NK-92 (cell line): Measurements from ENCODE around the gene RNF145.
"Not testable (repeated sequence)": the region's sequence is repeated elsewhere in the genome, so short reads cannot be mapped to it uniquely, and the experiment has no call there.

Experiments used
- DNase-seq: peaks from one replicate; lab custom pipeline; 2025; ENCODE audit not compliant: unreplicated experiment; lab: John Stamatoyannopoulos, UW

The RNF145 gene

DNA sequence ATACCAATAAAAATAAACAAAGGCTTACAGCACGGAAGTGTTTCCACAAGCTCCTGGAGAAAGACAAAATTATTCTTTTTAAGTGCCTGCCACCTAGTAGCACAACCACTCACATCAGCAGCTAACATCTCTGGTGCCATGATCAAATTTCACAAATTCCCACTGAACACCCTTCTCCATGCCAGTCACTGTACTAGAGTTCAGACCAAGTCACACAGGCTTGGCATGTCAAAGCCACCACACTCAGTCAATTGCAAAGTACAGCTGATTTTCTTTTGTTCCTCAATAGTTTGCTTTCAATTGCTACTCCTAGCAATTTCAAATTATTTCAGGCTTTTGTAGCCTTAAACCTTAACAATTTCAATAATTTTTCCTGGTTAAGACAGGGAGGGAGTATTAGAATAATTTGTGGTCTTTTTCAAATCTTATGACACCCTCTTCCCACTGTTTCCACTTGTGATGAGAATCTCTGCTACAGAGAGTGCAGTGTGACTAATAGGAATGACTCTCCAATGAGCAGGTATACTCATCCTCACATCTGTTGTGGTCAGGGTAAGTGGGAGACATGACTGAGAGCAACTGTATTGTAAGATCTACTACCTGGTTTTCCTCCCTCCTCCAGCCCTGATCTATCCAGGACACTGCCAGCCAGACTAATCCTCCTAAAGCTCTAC lies 46.2 kb downstream of the RNF145 start:
- no peak for DNase-seq

DNA sequence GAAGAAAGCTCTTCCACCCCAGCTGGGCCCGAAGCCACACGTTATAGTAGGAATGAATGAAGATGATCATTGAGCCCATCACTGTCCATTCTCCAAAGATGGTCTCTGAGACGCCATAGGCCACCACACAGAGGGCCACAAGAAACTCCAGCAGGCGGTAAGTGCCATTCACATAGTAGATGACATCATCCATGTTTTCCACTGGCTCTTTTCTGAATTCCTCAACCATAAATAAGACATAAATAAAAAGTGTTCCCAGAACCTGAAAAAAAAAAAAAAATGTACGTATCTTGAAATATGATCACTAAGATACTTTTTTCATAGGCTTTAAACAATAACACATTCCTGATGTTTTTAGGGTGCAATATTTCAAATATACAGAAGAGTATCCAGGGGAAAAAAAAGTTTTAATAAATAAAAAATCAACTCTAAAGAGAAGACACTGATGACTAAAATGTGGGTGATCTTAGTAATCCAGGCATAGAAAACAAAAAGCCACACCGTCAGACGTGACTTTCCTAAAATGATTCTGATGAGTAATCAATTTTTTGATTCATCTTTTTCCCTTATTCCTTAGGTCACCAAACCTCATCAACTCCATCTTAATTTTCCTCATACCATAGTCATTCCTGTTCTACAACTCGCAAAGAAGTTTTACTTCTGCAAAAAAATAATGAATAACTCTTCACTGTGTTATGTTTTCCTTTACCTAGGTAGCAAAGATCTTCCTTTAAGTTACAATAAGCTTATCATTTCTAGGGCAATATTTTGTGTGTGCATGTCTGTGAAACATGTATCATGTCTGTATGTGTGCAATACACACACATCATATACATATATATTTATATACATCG lies 47.8 kb downstream of the RNF145 start:
- DNase-seq: no peak

DNA sequence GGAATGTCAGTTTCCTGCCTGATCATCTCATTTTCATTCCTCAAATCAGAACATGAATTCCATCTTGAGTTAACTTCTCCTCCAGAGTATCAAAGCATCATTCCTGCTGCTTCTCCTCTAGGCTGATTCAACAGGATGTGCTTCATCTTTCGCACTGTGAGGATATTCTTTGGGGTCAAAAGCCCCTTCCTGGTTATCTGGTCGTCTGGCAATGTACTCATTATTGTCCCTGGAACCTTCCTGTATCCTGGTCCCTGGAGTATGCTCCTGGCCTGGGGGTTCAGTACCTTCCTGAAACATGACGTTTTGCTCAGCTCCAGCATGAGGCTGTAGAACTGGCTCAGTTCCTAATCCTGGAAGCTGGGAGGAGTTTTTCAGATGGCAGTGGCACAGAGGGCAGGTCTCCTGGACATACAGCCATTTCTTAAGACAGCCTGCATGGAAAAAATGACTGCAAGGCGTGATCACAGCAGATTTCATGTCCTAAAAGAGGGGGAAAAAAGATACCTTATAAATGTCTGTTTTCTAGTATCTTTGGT lies 50.7 kb downstream of the RNF145 start:
- DNase-seq: not testable (repeated sequence)

DNA sequence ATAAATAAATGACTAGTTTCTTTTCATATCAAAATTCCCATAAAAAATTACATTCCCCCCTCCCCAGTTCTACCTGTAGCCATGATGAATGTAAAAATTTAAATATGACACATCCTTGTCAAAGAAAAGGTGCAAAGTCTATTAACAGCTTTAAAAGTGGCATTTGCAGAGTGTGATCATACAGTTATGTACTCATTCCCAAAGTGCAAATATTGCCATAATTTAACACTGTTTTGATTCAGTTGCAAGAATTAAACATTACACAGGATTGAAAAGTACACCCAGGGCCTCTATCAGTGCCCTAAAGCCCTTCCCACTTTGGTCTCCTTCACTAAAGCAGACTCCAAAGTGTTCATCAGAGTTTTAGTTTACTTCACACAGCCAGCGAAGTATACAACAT lies 51.8 kb downstream of the RNF145 start:
- no peak for DNase-seq

DNA sequence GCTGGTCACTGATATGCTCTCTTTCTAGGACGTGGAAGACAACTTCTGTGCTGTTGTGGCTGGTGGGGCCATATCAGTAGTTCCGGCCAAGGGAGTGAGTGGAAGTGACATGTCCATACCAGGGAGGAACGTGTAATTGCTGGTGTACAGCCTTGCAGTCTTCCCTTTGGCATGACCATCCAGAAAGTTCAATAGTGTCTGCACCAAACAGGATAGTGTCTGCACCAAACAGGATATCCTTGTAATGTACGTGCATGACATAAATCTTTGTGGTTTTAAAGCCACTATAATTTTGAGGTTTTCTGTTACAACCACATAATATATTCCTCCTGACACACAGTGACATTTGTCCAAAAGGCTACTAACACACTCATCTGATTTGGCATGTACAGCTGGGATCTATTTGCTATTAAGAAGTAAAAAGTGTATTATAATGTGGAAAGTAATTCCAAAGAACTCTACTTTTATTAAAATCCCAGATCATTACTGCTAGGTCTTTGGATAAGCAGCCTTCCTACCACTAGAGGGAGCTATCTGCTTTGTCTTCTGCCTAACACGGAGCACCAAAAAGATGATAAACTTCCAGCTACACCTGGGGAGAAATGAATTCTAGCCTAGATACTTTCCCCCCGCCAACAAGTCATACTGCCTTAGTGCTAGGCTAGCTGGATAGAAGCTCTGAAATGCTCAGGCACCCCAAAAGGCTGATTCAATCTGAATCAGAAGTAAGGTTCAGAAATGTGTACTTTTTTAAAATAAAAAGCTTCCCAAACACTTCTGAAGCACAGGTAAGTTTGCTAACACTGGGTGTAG lies 52.7 kb downstream of the RNF145 start:
- no peak for DNase-seq

GRCh38 chr5:159155960-159156359 lies 53.4 kb downstream of the RNF145 start:
- DNase-seq: no peak

DNA sequence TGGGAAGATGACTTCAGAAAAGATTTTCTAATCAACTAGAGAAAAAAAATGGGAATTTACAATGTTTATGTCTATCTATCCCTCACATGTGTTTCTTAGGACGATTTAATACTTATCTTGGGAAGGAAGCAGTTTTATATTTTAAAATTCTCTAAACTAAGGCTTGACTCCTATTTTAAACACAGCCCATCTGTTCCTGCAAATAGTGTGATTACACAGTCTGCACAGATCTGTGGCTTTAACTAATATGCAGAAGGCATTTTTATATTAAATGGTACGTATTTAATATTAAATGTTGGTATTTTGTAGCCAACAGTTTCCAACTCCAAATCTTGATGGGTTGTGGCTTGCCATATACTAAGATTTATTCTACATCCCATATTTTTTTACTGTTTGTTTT lies 56.5 kb downstream of the RNF145 start:
- DNase-seq: no peak

- DNase-seq: no peak
Observed at GRCh38 chr5:159149085-159149484, 60.3 kb downstream of the RNF145 start.

DNA sequence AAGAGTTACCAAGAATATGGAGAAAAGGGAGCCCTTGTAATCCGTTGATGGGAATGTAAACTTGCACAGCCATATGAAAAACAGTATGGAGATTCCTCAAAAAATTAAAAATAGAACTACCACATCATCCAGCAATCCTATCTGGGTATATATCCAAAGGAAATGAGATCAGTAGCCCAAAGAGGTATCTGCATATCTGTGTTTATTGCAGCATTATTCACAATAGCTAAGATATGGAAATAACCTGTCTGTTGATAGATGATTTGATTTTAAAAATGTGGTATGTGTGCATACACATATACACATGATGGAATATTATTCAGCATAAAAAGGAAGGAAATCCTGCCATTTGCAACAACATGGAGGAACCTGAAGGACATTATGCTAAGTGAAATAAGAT lies 61.4 kb downstream of the RNF145 start:
- no peak for DNase-seq

DNA sequence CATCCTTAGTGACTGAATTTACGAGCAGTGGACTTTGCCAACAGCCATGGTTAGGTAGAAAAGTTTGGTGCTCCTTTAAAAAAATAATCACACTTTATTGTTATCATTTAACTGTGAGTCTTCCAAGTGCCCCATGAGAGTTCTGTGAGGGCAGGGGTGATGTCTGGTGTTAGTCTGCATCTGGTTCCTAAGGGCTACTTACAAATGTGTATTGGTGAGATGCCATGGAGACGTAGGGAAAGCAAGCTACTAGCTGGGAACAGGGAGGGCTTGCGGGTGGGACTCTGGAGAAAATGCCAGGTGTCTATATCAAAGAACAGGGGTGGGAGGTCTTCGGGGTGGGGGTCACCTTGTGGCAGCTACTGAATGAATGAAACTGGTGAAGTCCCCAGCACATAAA lies 62.5 kb downstream of the RNF145 start:
- no peak for DNase-seq

DNA sequence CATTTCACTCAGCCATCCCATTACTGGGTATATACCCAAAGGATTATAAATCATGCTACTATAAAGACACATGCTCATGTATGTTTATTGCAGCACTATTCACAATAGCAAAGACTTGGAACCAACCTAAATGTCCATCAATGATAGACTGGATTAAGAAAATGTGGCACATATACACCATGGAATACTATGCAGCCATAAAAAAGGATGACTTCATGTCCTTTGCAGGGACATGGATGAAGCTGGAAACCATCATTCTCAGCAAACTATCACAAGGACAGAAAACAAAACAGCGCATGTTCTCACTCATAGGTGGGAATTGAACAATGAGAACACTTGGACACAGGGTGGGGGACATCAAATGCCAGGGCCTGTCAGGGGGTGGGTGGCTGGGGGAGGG lies 64.2 kb downstream of the RNF145 start:
- DNase-seq: not testable (repeated sequence)

- DNase-seq: no peak
Observed at GRCh38 chr5:159139802-159140201, 69.6 kb downstream of the RNF145 start.

GRCh38 chr5:159135896-159136531 lies 73.3 kb downstream of the RNF145 start:
- DNase-seq: no peak

DNA sequence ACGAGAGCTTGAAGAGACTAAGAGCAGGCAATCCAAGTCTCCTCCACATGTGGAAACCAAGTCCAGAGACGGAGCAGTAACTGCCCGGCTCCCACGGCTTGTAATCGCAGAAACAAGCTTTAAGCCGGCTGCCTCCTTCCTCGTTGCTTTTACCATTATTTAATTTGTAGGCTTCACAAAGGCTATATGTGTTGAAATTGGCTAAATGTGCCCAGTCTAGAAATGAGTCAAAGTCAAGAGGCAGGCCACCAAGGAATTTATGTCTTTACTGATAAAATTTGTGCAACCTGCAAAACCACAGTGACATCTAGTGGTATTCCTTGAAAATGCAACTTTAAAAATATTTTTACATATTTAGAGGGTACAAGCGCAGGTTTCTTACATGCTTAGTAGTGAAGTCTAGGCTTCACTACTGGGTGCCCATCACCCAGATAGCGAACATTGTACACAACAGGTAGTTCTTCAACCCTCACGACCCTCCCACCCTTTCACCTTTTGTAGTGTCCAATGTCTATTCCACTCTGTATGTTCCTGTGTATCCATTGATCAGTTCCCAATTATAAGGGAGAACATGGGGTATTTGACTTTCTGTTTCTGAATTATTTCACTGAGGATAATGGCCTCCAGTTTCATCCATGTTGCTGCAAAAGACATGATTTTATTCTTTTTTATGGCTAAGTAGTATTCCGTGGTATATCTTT lies 76.2 kb downstream of the RNF145 start:
- DNase-seq: no peak

DNA sequence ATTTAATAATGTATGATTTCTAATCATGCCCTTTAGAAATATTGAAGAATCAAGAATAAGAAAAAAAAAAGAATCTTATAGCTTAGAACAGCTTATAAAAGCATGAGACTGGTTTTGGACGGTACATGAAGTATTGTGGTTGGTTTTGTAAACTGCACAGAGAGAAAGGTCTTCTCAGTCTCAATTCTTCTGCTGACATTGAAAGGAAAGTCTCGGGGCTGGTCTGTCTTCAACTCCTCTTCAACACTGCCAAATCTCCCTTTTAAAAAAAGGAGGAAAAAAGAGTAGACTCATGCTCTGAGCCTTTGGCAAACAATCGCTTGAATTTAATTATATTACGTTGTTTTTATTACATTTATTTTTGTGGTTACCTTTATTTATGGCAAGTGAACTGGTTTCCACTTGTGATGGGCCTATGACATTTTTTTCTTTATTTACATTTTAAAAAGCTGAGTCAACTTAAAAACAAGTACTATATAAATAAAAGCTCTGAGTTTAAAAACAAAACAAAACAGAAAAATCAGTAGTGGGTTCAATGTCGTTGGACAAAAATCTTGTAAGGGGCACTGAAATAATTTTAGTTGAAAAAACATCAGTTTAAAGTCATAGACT lies 76.8 kb downstream of the RNF145 start:
- no peak for DNase-seq

GRCh38 chr5:159131951-159132350 lies 77.4 kb downstream of the RNF145 start:
- DNase-seq: no peak

GRCh38 chr5:159130871-159131270 lies 78.5 kb downstream of the RNF145 start:
- no peak for DNase-seq

DNA sequence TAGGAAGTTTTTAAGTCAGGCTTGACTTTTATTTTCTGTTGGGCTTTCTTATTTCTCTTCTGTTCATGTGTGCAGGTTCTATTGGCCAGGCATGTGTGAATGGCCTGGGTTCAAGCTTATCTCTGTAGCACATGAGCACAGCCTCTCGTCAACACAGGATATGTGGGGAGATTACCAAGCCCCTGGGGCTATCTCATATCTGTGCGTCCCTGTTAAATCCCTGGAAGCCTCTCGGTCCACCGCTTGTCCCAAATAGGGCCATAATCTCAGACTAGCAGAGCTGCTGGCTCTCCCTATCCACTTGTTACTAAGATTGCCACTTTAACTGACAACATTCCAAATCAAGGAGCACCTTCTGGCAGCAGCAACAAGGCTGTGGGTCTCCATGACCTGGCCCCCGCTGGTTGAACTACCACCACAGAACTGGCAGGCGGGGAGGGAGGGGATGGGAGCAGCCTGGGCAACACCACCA lies 81.2 kb downstream of the RNF145 start:
- DNase-seq: no peak

GRCh38 chr5:159123700-159124099 lies 85.7 kb downstream of the RNF145 start:
- no peak for DNase-seq

GRCh38 chr5:159123189-159123588 lies 86.2 kb downstream of the RNF145 start:
- DNase-seq: no peak
